Heart left ventricle (tissue), 13 donors: ENCODE measurements around the gene RHOT1.

Experiments used
- CTCF ChIP-seq, 12 donors: fragments of 200-600 bp; sonication (generic) in 4 of 12; IDR thresholded peaks; one replicate each; pipeline versions ENCODE4 v1.5.0 to v1.8.0; 2018 to 2022; ENCODE audit warnings: antibody characterized with exemption in 12 of 12, mild to moderate bottlenecking in 5 of 12
- POLR2A ChIP-seq, 2 donors: fragments of 450-650 bp; IDR thresholded peaks; one replicate each; pipeline ENCODE4 v1.6.1; 2017; ENCODE audit warnings: antibody characterized with exemption in 2 of 2, mild to moderate bottlenecking in 2 of 2, moderate library complexity in 2 of 2
- donor health status: ischemic (EF 13 %, LVEDD 7.1; RV severe dilation, severe dysfunction).
- donor health status: DM: no; HTN: yes; CAD: no.
- donor health status: DM: no; HTN: no; CAD: no.
- donor health status: ischemic (EF 25% LVEDD 6.9; RV normal size, moderate dysfunction).
- donor health status: ischemic (EF 25% LVEDD 5.7; RV mildly dilated, moderate dysfunction).
- donor health status: ischemic (EF 35%, LVEDD 5.7; RV mildly dilated, moderate dysfunction).
- donor health status: nonischemic (EF 11% LVEDD 7.7; RV severe dilation, severe dysfunction).
- donor health status: DM: yes; HTN: yes; CAD: no.
- donor health status: PGD.
- donor health status: ischemic (EF 29% LVEDD 5.4; RV normal size, mild dysfunction).
- donor health status: nonischemic (EF 23%, LVEDD 6.1; RV moderate dilation, normal function).

- TF ChIP-seq CTCF (IDR thresholded peaks at IDR 0.05), result no peak
- TF ChIP-seq POLR2A (IDR thresholded peaks at IDR 0.05), result no peak
These were observed 16.5 kb upstream of the RHOT1 start for GRCh38 chr17:32125848-32126153.
